ENCODE results near the gene FAM174C.

Gene FAM174C

DNA sequence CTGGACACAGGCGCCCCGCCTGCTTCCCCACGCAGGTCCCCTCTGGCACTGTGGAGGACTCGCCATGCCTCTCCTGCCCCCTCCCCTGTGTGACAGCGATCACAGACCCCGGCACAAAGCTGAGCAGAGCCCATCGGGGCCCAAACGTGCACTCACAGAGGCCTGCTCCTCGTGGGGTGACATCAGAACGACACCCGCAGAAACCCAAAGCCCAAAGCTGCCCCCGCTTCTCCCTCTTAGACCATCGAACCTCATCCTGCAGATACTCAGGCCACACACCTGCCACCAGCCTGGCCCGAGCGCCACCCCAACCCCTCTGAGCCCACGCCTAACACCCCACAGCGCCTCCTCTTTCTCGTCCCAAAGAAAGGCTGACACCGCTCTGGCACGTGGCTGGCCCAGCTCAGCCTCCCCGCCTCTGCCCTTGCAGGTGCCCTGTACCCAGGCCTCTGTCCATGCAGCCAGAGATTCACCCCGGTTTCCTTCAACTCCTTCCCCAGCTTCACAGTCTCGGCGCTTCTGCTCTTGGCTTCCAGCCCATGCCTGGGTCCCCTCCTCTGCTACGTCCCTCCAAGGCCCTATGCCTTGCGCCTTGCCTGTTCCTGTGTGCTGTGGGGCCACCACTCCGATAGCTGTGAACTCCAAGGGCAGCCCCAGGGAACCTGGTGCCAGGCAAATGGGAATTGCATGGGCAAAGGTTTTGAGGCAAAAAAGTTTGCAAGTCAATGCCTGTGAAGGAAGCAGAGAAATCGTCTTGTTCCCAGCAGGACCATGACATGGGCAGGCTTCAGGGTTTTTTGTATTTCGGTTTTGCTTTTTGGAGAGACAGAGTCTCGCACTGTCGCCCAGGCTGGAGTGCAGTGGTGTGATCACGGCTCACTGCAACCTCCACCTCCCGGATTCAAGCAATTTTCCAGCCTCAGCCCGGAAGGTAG, 36.7 kb upstream of the FAM174C start:
- Histone ChIP-seq H3K4me2 (ENCODE audit: low read length) (peak overlapping the region; percentile 80), H3K4me1 (ENCODE audit: low read length) (peaks cover 21% of the 10 kb centered on the region), H3K27me3 (ENCODE audit: low read depth, low read length) (no peaks in the 10 kb centered on the region), H3K79me2 (ENCODE audit: low read length) (peaks cover 10% of the 10 kb centered on the region), H3K9me3 (ENCODE audit: insufficient read depth, low read length) (no peaks in the 10 kb centered on the region), H3K27ac (ENCODE audit: low read length) (no peak overlapping the region), H3K9ac (ENCODE audit: low read length) (peak overlapping the region; percentile 48), H3K4me3 (ENCODE audit: low read length) (peak overlapping the region; percentile 80), H3K36me3 (replicated peaks; ENCODE audit: low read depth, low read length) (peaks cover under 1% of the 10 kb centered on the region), H4K20me1 (ENCODE audit: insufficient read depth, low read length) (no peaks in the 10 kb centered on the region), H2AFZ (ENCODE audit: low read depth, low read length) (peak overlapping the region; percentile 61; the same call in 1 of the 2 replicates)
- TF ChIP-seq EZH2phosphoT487 (IDR thresholded peaks at IDR 0.05; ENCODE audit: low read depth) = no peak
- TF ChIP-seq, protein P1, sequence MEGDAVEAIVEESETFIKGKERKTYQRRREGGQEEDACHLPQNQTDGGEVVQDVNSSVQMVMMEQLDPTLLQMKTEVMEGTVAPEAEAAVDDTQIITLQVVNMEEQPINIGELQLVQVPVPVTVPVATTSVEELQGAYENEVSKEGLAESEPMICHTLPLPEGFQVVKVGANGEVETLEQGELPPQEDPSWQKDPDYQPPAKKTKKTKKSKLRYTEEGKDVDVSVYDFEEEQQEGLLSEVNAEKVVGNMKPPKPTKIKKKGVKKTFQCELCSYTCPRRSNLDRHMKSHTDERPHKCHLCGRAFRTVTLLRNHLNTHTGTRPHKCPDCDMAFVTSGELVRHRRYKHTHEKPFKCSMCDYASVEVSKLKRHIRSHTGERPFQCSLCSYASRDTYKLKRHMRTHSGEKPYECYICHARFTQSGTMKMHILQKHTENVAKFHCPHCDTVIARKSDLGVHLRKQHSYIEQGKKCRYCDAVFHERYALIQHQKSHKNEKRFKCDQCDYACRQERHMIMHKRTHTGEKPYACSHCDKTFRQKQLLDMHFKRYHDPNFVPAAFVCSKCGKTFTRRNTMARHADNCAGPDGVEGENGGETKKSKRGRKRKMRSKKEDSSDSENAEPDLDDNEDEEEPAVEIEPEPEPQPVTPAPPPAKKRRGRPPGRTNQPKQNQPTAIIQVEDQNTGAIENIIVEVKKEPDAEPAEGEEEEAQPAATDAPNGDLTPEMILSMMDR (IDR thresholded peaks at IDR 0.05; ENCODE audit: low read depth, low read length) = no peak

DNA sequence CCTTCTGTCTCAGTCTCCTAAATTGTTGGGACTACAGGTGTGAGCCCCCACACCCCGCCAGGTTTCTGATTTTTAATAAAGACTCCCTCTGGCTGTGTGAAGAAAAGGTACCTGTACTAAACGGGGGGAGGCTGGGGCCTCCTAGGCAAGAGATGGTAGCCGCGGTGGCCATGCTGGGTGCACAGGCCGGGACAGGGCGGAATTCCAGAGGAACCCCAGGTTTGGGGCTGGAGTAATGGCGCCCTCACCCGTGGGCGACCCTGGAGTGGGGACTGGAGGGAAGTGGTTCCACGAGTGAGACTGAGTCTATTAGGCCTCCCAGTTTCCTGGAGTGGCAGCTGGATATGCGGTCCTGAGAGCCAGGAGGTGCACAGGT, 35.9 kb upstream of the FAM174C start:
- H3K79me2 ChIP-seq (ENCODE audit: low read length) = peaks cover 10% of the 10 kb centered on the region
- no peaks in the 10 kb centered on the region for H3K27me3 ChIP-seq (ENCODE audit: low read depth, low read length)
- H2AFZ ChIP-seq (ENCODE audit: low read depth, low read length) = no peak overlapping the region
- H3K27ac ChIP-seq (ENCODE audit: low read length) = no peak overlapping the region
- H3K4me1 ChIP-seq (ENCODE audit: low read length) = peaks cover 23% of the 10 kb centered on the region
- H3K4me2 ChIP-seq (ENCODE audit: low read length) = peak overlapping the region; percentile 76
- H3K9me3 ChIP-seq (ENCODE audit: insufficient read depth, low read length) = no peaks in the 10 kb centered on the region
- peak overlapping the region; percentile 77 for H3K4me3 ChIP-seq (ENCODE audit: low read length)
- no peaks in the 10 kb centered on the region for H4K20me1 ChIP-seq (ENCODE audit: insufficient read depth, low read length)
- peak overlapping the region; percentile 63; the same call in 1 of the 2 replicates for H3K9ac ChIP-seq (ENCODE audit: low read length)
- TF ChIP-seq, protein P1 (IDR thresholded peaks at IDR 0.05; ENCODE audit: low read depth, low read length) = no peak
- no peak for TF ChIP-seq EZH2phosphoT487 (IDR thresholded peaks at IDR 0.05; ENCODE audit: low read depth)
- peaks cover 6% of the 10 kb centered on the region for H3K36me3 ChIP-seq (replicated peaks; ENCODE audit: low read depth, low read length)

DNA sequence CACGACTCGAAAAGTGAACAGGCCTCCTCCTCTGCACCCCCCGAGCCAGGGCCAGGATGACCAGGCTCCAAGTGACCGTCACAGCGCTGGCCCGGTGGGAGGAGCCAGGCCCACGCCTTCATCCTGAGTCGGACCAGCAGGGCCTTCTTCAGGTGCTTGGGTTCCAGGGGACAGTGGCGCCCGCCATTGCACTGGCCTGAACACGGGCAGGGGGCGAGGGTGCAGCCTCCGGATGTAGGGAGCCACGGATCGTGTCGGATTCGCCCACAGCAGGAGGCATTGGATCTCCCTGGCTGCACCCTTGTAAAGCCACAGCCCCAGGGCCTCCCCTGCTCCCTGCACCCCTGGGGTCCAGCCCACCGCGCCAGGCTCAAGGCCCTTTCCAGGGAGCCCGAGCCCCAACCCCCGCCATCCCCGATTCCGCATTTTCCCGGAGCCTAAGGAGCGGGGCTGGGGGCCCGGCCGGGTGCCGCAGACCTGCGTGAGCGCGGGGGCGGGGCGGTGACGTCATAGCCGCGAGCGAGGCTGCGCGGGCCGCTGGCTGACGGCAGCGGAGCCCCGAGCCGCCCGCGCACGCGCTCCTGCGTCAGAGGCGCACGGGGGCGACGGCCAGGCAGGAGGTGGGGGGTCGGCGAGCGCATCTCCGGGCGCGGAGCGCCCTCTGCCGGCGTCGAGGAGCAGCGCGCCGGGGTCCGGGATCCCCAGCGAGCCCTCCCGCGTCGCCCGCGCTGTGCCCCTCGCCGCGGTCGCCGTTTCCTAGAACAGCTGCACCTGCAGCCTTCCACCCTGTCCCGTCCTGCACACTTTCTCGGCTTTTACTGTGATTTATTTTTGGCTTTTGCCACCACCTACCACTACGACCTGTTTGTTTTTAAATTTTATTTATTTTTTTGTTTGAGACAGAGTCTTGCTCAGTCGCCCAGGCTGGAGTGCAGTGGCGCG, 35.3 kb upstream of the FAM174C start:
- H3K79me2 ChIP-seq (ENCODE audit: low read length) = peaks cover 10% of the 10 kb centered on the region
- TF ChIP-seq, protein P1 (IDR thresholded peaks at IDR 0.05; ENCODE audit: low read depth, low read length) = peak; percentile 75
- no peak for TF ChIP-seq EZH2phosphoT487 (IDR thresholded peaks at IDR 0.05; ENCODE audit: low read depth)
- H3K9me3 ChIP-seq (ENCODE audit: insufficient read depth, low read length) = no peaks in the 10 kb centered on the region
- no peaks in the 10 kb centered on the region for H3K27me3 ChIP-seq (ENCODE audit: low read depth, low read length)
- peak overlapping the region; percentile 2; the same call in 1 of the 2 replicates for H2AFZ ChIP-seq (ENCODE audit: low read depth, low read length)
- peak overlapping the region; percentile 90 for H3K4me3 ChIP-seq (ENCODE audit: low read length)
- H3K36me3 ChIP-seq (replicated peaks; ENCODE audit: low read depth, low read length) = peaks cover 6% of the 10 kb centered on the region
- peak overlapping the region; percentile 76 for H3K4me2 ChIP-seq (ENCODE audit: low read length)
- H4K20me1 ChIP-seq (ENCODE audit: insufficient read depth, low read length) = no peaks in the 10 kb centered on the region
- peak overlapping the region; percentile 63 for H3K9ac ChIP-seq (ENCODE audit: low read length)
- H3K4me1 ChIP-seq (ENCODE audit: low read length) = peaks cover 30% of the 10 kb centered on the region
- H3K27ac ChIP-seq (ENCODE audit: low read length) = no peak overlapping the region

Data from OCI-LY3 (cell line).